Fibroblast of pulmonary artery (primary cell): ENCODE measurements around the gene HNRNPM.
A peak's percentile ranks its signal among the peaks of the same experiment; 100 is the strongest.
"Not testable (repeated sequence)": the region's sequence is repeated elsewhere in the genome, so short reads cannot be mapped to it uniquely, and the experiment has no call there.

Experiments used
- DNase-seq: peaks from one replicate; pipeline ENCODE4 v3.0.0-alpha.2; 2010; ENCODE audit warnings: low read depth
- H3K4me3 ChIP-seq: replicated peaks from 2 replicates; pipeline ENCODE4 v1.5.1; 2011; ENCODE audit warnings: low read depth, mild to moderate bottlenecking, control low read depth, low read length, moderate library complexity
- TF ChIP-seq, protein P1 (sequence below): IDR thresholded peaks from 2 replicates; pipeline ENCODE4 v1.5.1; 2011; ENCODE audit warnings: mild to moderate bottlenecking, control low read depth, low read length, inconsistent platforms; ENCODE audit errors: missing control alignments

Gene HNRNPM

GRCh38 chr19:8429044-8429443 is 15.7 kb upstream of the HNRNPM start:
- no peak overlapping the region for H3K4me3 ChIP-seq
- no peak for DNase-seq
- TF ChIP-seq, protein P1, sequence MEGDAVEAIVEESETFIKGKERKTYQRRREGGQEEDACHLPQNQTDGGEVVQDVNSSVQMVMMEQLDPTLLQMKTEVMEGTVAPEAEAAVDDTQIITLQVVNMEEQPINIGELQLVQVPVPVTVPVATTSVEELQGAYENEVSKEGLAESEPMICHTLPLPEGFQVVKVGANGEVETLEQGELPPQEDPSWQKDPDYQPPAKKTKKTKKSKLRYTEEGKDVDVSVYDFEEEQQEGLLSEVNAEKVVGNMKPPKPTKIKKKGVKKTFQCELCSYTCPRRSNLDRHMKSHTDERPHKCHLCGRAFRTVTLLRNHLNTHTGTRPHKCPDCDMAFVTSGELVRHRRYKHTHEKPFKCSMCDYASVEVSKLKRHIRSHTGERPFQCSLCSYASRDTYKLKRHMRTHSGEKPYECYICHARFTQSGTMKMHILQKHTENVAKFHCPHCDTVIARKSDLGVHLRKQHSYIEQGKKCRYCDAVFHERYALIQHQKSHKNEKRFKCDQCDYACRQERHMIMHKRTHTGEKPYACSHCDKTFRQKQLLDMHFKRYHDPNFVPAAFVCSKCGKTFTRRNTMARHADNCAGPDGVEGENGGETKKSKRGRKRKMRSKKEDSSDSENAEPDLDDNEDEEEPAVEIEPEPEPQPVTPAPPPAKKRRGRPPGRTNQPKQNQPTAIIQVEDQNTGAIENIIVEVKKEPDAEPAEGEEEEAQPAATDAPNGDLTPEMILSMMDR = no peak

GRCh38 chr19:8429826-8430225 is 14.9 kb upstream of the HNRNPM start:
- no peak overlapping the region for H3K4me3 ChIP-seq
- no peak for DNase-seq

DNA sequence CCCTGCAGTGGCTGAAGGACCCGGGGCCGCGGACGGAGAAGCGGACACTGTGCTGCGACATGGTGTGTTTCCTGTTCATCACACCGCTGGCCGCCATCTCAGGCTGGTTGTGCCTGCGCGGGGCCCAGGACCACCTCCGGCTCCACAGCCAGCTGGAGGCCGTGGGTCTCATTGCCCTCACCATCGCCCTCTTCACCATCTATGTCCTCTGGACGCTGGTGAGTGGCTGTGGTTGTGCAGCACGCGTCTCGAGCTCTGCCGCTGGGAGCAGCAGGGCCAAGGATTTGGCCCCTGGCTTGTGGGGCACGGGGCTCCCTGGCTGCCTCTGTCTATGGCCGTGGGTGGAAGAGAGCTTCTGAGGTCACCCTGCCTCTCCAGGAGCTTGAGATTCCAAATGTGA is 14.1 kb upstream of the HNRNPM start:
- TF ChIP-seq, protein P1 = no peak
- DNase-seq = no peak
- H3K4me3 ChIP-seq = no peak overlapping the region

More at GRCh38 chr19:8429826-8430225, 14.9 kb upstream of the HNRNPM start:
- TF ChIP-seq, protein P1 = no peak

- DNase-seq = no peak
Measured at GRCh38 chr19:8438236-8438635, 6.5 kb upstream of the HNRNPM start.

GRCh38 chr19:8441725-8442544 is 2.8 kb upstream of the HNRNPM start:
- no peak for DNase-seq
- TF ChIP-seq, protein P1 = no peak
- H3K4me3 ChIP-seq = no peak overlapping the region

More at GRCh38 chr19:8438236-8438635, 6.5 kb upstream of the HNRNPM start:
- TF ChIP-seq, protein P1 = no peak
- H3K4me3 ChIP-seq = no peak overlapping the region

GRCh38 chr19:8444140-8444676 is 567 bp upstream of the HNRNPM start:
- H3K4me3 ChIP-seq = peak overlapping the region; percentile 87

GRCh38 chr19:8445488-8446001 is 770 bp downstream of the HNRNPM start:
- DNase-seq = peak; percentile 28

More at GRCh38 chr19:8444140-8444676, 567 bp upstream of the HNRNPM start:
- not testable (repeated sequence) for DNase-seq

More at GRCh38 chr19:8445488-8446001, 770 bp downstream of the HNRNPM start:
- TF ChIP-seq, protein P1 = no peak
- peak overlapping the region; percentile 87 for H3K4me3 ChIP-seq
